Breast epithelium (tissue), 3 donors: ENCODE measurements around the gene PAPSS2.

ENCODE experiments used
- CTCF ChIP-seq, 3 donors: fragments of 450-650 bp; IDR thresholded peaks; one replicate each; pipeline ENCODE4 v1.5.1; 2016 to 2017; ENCODE audit warnings: antibody characterized with exemption in 3 of 3, mild to moderate bottlenecking in 3 of 3, moderate library complexity in 3 of 3
- POLR2A ChIP-seq: fragments of 450-650 bp; IDR thresholded peaks from one replicate; pipeline ENCODE4 v1.6.1; 2016; ENCODE audit warnings: antibody characterized with exemption, mild to moderate bottlenecking, moderate library complexity
- POLR2AphosphoS5 ChIP-seq, 3 donors: sonication (generic); formaldehyde crosslinking; IDR thresholded peaks; one replicate each; pipeline ENCODE4 v1.6.1; 2017; ENCODE audit warnings: antibody characterized with exemption in 3 of 3

- TF ChIP-seq CTCF (IDR thresholded peaks at IDR 0.05) (no peak), POLR2AphosphoS5 (IDR thresholded peaks at IDR 0.05) (no peak), POLR2A (no peak)
Measured at GRCh38 chr10:87750817-87751216, 91.1 kb downstream of the PAPSS2 start.
